NCI-H2196 treated with DMSO at 0.1 percent for 48 hours (cell line): ENCODE measurements around the gene PREB.

ENCODE experiments used
- DNase-seq: peaks from one replicate; lab custom pipeline; 2025; ENCODE audit not compliant: unreplicated experiment; lab: John Stamatoyannopoulos, UW

The PREB gene

GRCh38 chr2:27096748-27097297 lies 37.6 kb downstream of the PREB start:
- DNase-seq, result no peak

GRCh38 chr2:27095745-27096651 lies 38.4 kb downstream of the PREB start:
- no peak for DNase-seq

- no peak for DNase-seq
Observed at GRCh38 chr2:27095427-27095744, 39.0 kb downstream of the PREB start.

GRCh38 chr2:27094353-27094984 lies 40.0 kb downstream of the PREB start:
- no peak for DNase-seq

- DNase-seq, result no peak
Observed at GRCh38 chr2:27093430-27094352, 40.7 kb downstream of the PREB start.

GRCh38 chr2:27092696-27093429 lies 41.6 kb downstream of the PREB start:
- DNase-seq, result no peak

GRCh38 chr2:27091746-27092695 lies 42.4 kb downstream of the PREB start:
- DNase-seq, result no peak

- DNase-seq, result no peak
Observed at GRCh38 chr2:27089111-27089954, 45.1 kb downstream of the PREB start.

GRCh38 chr2:27088634-27089033 lies 45.8 kb downstream of the PREB start:
- no peak for DNase-seq

- no peak for DNase-seq
Observed at GRCh38 chr2:27087823-27088410, 46.5 kb downstream of the PREB start.

GRCh38 chr2:27086724-27087593 lies 47.5 kb downstream of the PREB start, which contains the start of gene KHK:
Gene KHK (plus strand): TSS chr2:27086772. CDS start chr2:27087260, 488 bp downstream.
- DNase-seq, result peak; percentile 36

- DNase-seq, result peak; percentile 85
Observed at GRCh38 chr2:27086090-27086723, 48.2 kb downstream of the PREB start.

- peak; percentile 6 for DNase-seq
Observed at GRCh38 chr2:27085673-27086089, 48.8 kb downstream of the PREB start.

GRCh38 chr2:27085062-27085672 lies 49.3 kb downstream of the PREB start:
- no peak for DNase-seq

GRCh38 chr2:27084297-27085061 lies 50.0 kb downstream of the PREB start:
- DNase-seq, result no peak
